KG1 (cell line): ENCODE data around the gene SIDT1.
"Not testable (repeated sequence)": the region's sequence is repeated elsewhere in the genome, so short reads cannot be mapped to it uniquely, and the experiment has no call there.

ENCODE experiments used
- DNase-seq: peaks from one replicate; lab custom pipeline; 2025; lab: John Stamatoyannopoulos, UW

The SIDT1 gene

GRCh38 chr3:113634782-113635474, 102.6 kb downstream of the SIDT1 start:
- DNase-seq: no peak

GRCh38 chr3:113636034-113636433, 103.7 kb downstream of the SIDT1 start:
- DNase-seq: not testable (repeated sequence)

- DNase-seq: no peak
These were observed 105.4 kb downstream of the SIDT1 start for GRCh38 chr3:113637756-113638155.

GRCh38 chr3:113638910-113639309, 106.6 kb downstream of the SIDT1 start:
- no peak for DNase-seq

- DNase-seq: no peak
These were observed 111.2 kb downstream of the SIDT1 start for GRCh38 chr3:113643583-113643982.

GRCh38 chr3:113648524-113648923, 116.2 kb downstream of the SIDT1 start:
- DNase-seq: no peak

- no peak for DNase-seq
These were observed 117.0 kb downstream of the SIDT1 start for GRCh38 chr3:113649174-113649845.

GRCh38 chr3:113654310-113654709, 122.0 kb downstream of the SIDT1 start:
- no peak for DNase-seq

GRCh38 chr3:113654851-113655250, 122.5 kb downstream of the SIDT1 start:
- no peak for DNase-seq

- no peak for DNase-seq
These were observed 125.8 kb downstream of the SIDT1 start for GRCh38 chr3:113658107-113658506.

- no peak for DNase-seq
These were observed 126.8 kb downstream of the SIDT1 start for GRCh38 chr3:113659101-113659541.

GRCh38 chr3:113659996-113660395, 127.6 kb downstream of the SIDT1 start:
- DNase-seq: no peak

GRCh38 chr3:113660458-113660857, 128.1 kb downstream of the SIDT1 start:
- no peak for DNase-seq

- DNase-seq: no peak
These were observed 128.5 kb downstream of the SIDT1 start for GRCh38 chr3:113660896-113661295.

GRCh38 chr3:113662824-113663223, 130.5 kb downstream of the SIDT1 start:
- DNase-seq: no peak

- DNase-seq: no peak
These were observed 131.0 kb downstream of the SIDT1 start for GRCh38 chr3:113663324-113663750.

- no peak for DNase-seq
These were observed 131.4 kb downstream of the SIDT1 start for GRCh38 chr3:113663761-113664160.

- no peak for DNase-seq
These were observed 132.3 kb downstream of the SIDT1 start for GRCh38 chr3:113664523-113665094.

GRCh38 chr3:113668015-113668414, 135.7 kb downstream of the SIDT1 start:
- no peak for DNase-seq

GRCh38 chr3:113673593-113673992, 141.2 kb downstream of the SIDT1 start:
- no peak for DNase-seq

- no peak for DNase-seq
These were observed 143.9 kb downstream of the SIDT1 start for GRCh38 chr3:113676261-113676660.

GRCh38 chr3:113677737-113678136, 145.4 kb downstream of the SIDT1 start:
- no peak for DNase-seq

- no peak for DNase-seq
These were observed 146.4 kb downstream of the SIDT1 start for GRCh38 chr3:113678773-113679172.
